Naive B cell (primary cell): Measurements from ENCODE around the gene MUC6. TPM values are rescaled to one million over a fixed set of nuclear protein-coding genes. Genes with fewer than 3 reads are reported as not detected.

Experiments used
- ATAC-seq, 2 donors: fragments of 150-1000 bp; cut with Tn5 transposase; 2 replicates each; pipeline ENCODE4 v1.10.0; 2021; ENCODE audit warnings: low read depth in 2 of 2, mild to moderate bottlenecking in 2 of 2, moderate library complexity in 2 of 2
- DNase-seq: peaks from one replicate; pipeline ENCODE4 v3.0.0; 2022
- H3K27ac Mint-ChIP-seq, 6 donors: one replicate each; pipeline ENCODE4 v1.8.0; 2020 to 2022; ENCODE audit warnings: mild to moderate bottlenecking in 6 of 6, mixed read lengths in 6 of 6, moderate library complexity in 5 of 6, inconsistent platforms in 2 of 6
- H3K27me3 Mint-ChIP-seq, 3 donors: one replicate each; pipeline ENCODE4 v1.8.0; 2021 to 2022; ENCODE audit warnings: mixed read lengths in 3 of 3, mild to moderate bottlenecking in 1 of 3
- H3K36me3 Mint-ChIP-seq, 2 donors: one replicate each; pipeline ENCODE4 v1.8.0; 2020 to 2022; ENCODE audit warnings: mixed read lengths in 2 of 2, inconsistent platforms in 1 of 2, mild to moderate bottlenecking in 1 of 2
- H3K4me1 Mint-ChIP-seq, 3 donors: one replicate each; pipeline ENCODE4 v1.8.0; 2020 to 2022; ENCODE audit warnings: mixed read lengths in 3 of 3, inconsistent platforms in 1 of 3, mild to moderate bottlenecking in 1 of 3, moderate library complexity in 1 of 3
- H3K4me3 Mint-ChIP-seq, 8 donors: one replicate each; pipeline ENCODE4 v1.8.0; 2020 to 2022; ENCODE audit warnings: mild to moderate bottlenecking in 8 of 8, mixed read lengths in 8 of 8, moderate library complexity in 8 of 8, inconsistent platforms in 2 of 8
- H3K9me3 Mint-ChIP-seq, 7 donors: one replicate each; pipeline ENCODE4 v1.8.0; 2020 to 2022; ENCODE audit warnings: mixed read lengths in 7 of 7, mild to moderate bottlenecking in 5 of 7, inconsistent platforms in 2 of 7, moderate library complexity in 1 of 7
- polyA plus RNA-seq, 6 donors: library from polyadenylated mRNA; unstranded; fragments of 300-500 nt; fragmentation: Illumina TruSeq; gene quantifications; one replicate each; pipeline ENCODE4 v1.2.3, GENCODE V29; 2021; ENCODE audit warnings: low read depth in 6 of 6

MUC6 gene
- polyA plus RNA-seq, 6 donors from 2014 or later = 0.04 TPM; not detected in 5

DNA sequence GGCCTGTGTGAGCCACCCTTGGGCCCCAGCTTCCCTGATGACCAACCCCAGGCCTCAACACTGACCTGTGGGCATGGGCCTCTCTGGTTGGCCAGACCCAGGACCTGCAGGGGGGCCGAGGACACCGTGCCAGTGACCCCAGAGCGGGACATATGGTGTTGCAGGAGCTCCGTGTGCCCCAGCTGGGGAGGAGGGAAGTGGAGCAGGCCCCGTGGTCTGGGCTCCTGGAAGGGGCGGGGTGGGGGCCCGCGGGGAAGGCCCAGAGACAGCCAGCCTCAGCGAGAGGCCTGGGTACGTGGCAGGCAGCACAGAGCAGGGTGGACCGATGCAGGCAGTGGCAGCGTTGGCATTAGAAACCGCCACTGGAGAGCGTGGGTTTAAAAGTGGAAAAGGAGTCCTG, 22.2 kb downstream of the MUC6 start:
- Mint-ChIP-seq H3K27ac (no peak overlapping the region), H3K36me3 (peaks cover 12 to 19% of the 10 kb centered on the region in 2 donors), H3K9me3 (peaks cover 0 to 19% (median 0%) of the 10 kb centered on the region in 7 donors), H3K4me1 (peaks cover 5 to 26% (median 21%) of the 10 kb centered on the region in 3 donors), H3K27me3 (no peaks in the 10 kb centered on the region), H3K4me3 (no peak overlapping the region)
- DNase-seq = no peak
- no peak for ATAC-seq

DNA sequence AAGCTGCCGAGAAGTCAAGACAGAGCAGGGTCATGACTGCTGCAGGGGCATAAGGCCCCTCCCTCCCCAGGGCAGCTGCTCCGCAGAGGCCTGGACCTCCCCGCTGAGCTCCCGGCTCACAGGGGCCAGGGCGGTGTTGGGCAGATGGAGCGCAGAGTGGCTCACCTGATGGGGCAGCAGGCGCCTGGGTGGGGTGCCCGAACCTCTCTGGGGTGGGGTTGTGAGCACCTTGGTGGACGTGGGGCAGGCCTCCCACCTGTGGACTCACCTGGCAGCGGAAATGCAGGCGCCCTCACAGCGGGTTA, 22.9 kb downstream of the MUC6 start:
- Mint-ChIP-seq H3K9me3 (peaks cover 0 to 19% (median 0%) of the 10 kb centered on the region in 7 donors), H3K27me3 (no peaks in the 10 kb centered on the region), H3K27ac (no peak overlapping the region), H3K36me3 (peaks cover 12 to 19% of the 10 kb centered on the region in 2 donors), H3K4me3 (no peak overlapping the region), H3K4me1 (peaks cover 5 to 26% (median 21%) of the 10 kb centered on the region in 3 donors)
- ATAC-seq = no peak
- no peak for DNase-seq

DNA sequence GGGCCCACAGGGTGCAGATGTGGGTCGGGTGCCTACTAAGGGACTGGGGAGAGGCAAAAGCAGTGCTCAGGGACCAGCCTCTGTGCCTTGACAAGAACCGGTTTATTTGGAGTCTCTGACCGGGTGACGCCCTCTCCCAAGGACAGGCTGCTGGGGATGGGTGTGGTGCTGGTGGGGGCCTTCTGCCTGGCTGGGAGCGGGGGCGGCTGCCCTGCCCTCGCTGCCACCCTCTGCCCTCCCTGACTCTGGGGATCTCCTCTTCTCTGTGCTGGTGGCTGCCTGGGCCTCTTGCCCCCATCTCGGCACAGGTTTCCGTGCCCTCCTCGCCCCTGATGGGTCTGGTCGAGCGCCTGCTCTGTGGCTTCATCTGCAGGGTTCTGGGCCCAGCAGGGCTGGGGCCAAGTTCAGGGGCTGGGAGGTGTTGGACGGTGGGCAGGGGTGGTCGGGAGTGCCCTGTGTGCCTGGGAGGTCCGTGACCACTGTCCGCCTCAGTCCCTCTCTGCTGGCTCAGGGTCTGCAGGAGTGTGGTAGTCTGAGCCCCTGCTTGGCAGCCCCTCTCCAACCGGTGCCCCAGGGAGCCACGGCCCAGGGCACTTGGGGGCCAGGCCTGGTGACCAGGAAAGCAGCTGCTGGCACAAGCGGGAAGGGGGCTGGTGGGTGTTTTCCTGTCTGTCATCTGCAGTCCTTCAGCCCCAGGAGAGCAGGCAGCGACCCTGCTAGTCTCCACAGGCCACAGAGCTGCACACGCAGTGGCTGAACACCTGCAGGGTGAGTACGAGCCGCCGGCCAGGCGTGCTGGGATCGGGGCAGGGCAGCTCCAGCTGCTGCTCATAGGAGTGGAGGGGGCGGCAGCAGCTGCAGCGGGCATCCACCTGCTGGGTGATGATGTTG, 23.5 kb downstream of the MUC6 start:
- Mint-ChIP-seq H3K36me3 (peaks cover 12 to 17% of the 10 kb centered on the region in 2 donors), H3K4me3 (no peak overlapping the region), H3K27me3 (no peaks in the 10 kb centered on the region), H3K4me1 (peaks cover 5 to 23% (median 17%) of the 10 kb centered on the region in 3 donors), H3K9me3 (peaks cover 0 to 16% (median 0%) of the 10 kb centered on the region in 7 donors), H3K27ac (no peak overlapping the region)
- no peak for DNase-seq
- no peak for ATAC-seq

DNA sequence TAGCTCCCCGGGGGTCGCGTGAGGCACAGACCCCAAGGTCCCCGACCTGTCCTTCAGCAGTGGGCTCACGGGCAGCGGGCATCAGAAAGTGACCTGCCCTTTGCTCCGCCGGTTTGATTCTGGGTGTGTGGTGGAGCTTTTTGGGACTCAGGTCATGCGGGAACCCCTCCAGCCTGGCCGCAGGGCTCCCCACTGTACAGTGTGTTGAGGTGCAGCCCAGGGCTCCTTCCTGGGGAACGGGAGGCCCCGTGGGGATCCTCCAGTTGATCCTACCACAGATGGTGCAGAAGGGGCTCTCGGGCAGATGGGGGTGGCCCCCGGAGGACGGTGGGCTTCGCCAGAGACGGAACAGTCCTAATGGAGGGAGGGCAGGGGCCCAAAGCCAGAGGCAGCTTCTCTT, 24.2 kb downstream of the MUC6 start:
- Mint-ChIP-seq H3K27me3 (no peaks in the 10 kb centered on the region), H3K9me3 (peaks cover 0 to 10% (median 0%) of the 10 kb centered on the region in 7 donors), H3K27ac (no peak overlapping the region), H3K4me1 (peaks cover 2 to 16% (median 10%) of the 10 kb centered on the region in 3 donors), H3K4me3 (no peak overlapping the region), H3K36me3 (peaks cover 10 to 12% of the 10 kb centered on the region in 2 donors)
- DNase-seq (no peak), ATAC-seq (no peak)

DNA sequence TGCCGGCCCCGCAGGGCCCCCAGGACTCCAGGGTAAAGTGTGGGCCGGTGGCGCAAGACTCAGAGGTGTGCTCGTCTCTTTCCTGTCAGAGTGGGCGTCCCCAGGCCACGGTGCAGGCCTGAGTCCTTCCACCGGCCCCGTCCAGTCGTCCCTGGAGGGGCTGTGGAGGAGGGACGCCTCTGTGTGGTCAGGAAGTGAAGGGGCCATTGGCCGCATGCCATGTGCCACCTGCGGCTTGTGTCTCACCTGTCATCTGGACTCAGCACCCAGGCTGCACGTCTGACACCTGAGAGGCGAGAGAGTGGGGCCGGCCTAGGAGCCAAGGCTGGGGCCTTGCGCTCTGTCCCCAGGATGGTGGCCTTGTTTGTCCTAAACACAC, 25.2 kb downstream of the MUC6 start:
- H3K36me3 Mint-ChIP-seq = peaks cover 6 to 12% of the 10 kb centered on the region in 2 donors
- no peak overlapping the region for H3K4me3 Mint-ChIP-seq
- peaks cover 0 to 7% (median under 1%) of the 10 kb centered on the region in 3 donors for H3K4me1 Mint-ChIP-seq
- H3K27me3 Mint-ChIP-seq = no peaks in the 10 kb centered on the region
- no peak overlapping the region for H3K27ac Mint-ChIP-seq
- no peak for ATAC-seq
- H3K9me3 Mint-ChIP-seq = peaks cover 0 to under 1% (median 0%) of the 10 kb centered on the region in 7 donors
- DNase-seq = no peak

DNA sequence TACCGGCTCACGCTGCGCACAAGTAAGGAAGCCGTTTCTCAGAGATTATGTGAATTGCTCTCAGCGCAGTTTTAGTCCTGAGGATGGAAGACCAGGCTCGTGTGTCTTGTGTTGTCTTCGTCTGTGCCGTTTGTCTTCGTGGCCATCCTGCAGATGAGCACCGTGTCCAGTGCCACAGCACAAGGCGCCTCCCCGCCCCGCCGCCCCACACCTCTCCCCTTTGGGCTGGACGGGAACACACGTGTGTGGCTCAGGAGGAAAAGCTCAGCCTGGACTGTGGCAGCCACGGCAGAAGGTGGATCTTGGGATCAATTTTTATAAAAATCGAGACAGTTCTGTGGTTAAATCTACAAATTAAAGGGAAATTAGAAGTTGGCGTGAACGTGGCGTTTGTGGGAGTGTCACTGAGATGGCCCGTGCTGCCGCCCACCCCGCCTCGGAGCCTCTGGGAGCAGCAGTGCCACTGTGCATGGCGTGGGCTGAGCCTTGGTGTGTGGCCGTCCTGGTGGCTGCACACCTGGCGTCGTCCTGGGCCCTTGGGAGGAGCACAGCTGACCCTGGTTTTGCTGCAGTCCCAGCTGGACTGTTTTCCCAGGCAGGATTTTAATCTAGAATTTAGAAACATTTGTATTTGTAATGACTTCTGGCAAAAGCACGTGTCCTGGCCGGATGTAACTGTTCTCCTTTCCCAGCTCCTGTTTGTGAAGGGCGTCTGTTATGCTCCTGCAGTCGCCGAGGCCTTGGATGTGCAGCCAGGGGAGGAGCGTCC, 25.8 kb downstream of the MUC6 start:
- H3K4me3 Mint-ChIP-seq = no peak overlapping the region
- H3K9me3 Mint-ChIP-seq = no peaks in the 10 kb centered on the region
- peak overlapping the region in 1 of 6 donors; percentile 54 for H3K27ac Mint-ChIP-seq
- H3K36me3 Mint-ChIP-seq = peaks cover 6 to 12% of the 10 kb centered on the region in 2 donors
- no peaks in the 10 kb centered on the region for H3K27me3 Mint-ChIP-seq
- peaks cover 0 to 1% (median 0%) of the 10 kb centered on the region in 3 donors for H3K4me1 Mint-ChIP-seq
- DNase-seq = no peak
- ATAC-seq = no peak

DNA sequence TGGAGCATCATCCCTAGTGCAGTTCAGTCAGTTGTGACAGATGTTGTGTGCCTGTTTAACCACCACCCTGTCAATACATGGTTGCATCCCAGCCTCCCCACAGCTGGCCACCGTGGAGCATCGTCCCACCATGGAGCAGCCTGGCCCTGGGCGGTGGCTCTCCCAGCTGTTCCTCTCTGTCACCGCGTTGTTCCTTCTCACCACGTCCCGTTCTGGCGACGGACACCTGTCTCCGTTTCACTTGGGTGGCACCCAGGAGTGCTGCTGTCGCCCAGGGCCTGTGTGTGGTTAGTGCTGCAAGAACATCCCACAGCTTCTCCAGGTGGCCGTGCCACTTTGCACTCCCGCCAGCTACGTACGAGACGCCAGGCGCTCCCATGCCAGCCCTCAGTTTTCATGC, 26.5 kb downstream of the MUC6 start:
- no peaks in the 10 kb centered on the region for H3K4me1 Mint-ChIP-seq
- peak overlapping the region in 1 of 6 donors; percentile 32 for H3K27ac Mint-ChIP-seq
- no peaks in the 10 kb centered on the region for H3K9me3 Mint-ChIP-seq
- H3K27me3 Mint-ChIP-seq = no peaks in the 10 kb centered on the region
- ATAC-seq (no peak), DNase-seq (no peak)
- no peak overlapping the region for H3K4me3 Mint-ChIP-seq
- H3K36me3 Mint-ChIP-seq = peaks cover 6 to 12% of the 10 kb centered on the region in 2 donors

DNA sequence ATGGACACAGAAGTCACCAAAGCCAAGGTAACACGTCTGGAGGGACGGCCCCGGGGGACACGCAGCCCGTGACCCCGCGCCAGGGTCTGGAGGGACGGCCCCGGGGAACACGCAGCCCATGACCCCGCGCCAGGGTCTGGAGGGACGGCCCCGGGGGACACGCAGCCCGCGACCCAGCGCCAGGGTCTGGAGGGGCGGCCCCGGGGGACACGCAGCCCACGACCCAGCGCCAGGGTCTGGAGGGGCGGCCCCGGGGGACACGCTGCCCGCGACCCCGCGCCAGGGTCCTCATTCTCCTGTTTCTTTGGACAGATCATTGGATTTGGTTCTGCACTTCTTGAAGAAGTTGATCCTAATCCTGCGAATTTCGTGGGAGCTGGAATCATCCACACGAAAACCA, 27.1 kb downstream of the MUC6 start:
- peaks cover 6 to 12% of the 10 kb centered on the region in 2 donors for H3K36me3 Mint-ChIP-seq
- no peak overlapping the region for H3K27ac Mint-ChIP-seq
- ATAC-seq = no peak
- no peaks in the 10 kb centered on the region for H3K27me3 Mint-ChIP-seq
- no peak for DNase-seq
- no peaks in the 10 kb centered on the region for H3K4me1 Mint-ChIP-seq
- H3K9me3 Mint-ChIP-seq = no peaks in the 10 kb centered on the region
- no peak overlapping the region for H3K4me3 Mint-ChIP-seq

DNA sequence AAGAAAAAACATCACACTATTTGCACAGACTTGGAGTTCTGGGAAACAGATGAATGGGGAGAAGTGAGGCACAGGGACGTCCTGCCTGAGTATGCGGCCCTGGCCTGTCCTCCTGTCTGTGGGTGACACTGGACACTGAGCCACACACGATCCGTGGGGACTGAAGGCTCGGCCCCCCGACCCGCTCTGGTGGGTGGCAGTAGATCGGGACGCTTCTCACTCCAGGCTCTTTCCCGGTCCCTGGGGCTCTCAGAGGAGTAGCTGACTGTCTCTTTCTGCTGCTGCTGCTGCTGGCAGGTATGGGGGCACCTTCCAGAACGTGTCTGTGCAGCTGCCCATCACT, 27.7 kb downstream of the MUC6 start:
- Mint-ChIP-seq H3K36me3 (peaks cover 6 to 12% of the 10 kb centered on the region in 2 donors), H3K27ac (peak overlapping the region in 1 of 6 donors; percentile 56), H3K27me3 (no peaks in the 10 kb centered on the region), H3K9me3 (no peaks in the 10 kb centered on the region), H3K4me1 (no peaks in the 10 kb centered on the region), H3K4me3 (no peak overlapping the region)
- DNase-seq (no peak), ATAC-seq (no peak)

DNA sequence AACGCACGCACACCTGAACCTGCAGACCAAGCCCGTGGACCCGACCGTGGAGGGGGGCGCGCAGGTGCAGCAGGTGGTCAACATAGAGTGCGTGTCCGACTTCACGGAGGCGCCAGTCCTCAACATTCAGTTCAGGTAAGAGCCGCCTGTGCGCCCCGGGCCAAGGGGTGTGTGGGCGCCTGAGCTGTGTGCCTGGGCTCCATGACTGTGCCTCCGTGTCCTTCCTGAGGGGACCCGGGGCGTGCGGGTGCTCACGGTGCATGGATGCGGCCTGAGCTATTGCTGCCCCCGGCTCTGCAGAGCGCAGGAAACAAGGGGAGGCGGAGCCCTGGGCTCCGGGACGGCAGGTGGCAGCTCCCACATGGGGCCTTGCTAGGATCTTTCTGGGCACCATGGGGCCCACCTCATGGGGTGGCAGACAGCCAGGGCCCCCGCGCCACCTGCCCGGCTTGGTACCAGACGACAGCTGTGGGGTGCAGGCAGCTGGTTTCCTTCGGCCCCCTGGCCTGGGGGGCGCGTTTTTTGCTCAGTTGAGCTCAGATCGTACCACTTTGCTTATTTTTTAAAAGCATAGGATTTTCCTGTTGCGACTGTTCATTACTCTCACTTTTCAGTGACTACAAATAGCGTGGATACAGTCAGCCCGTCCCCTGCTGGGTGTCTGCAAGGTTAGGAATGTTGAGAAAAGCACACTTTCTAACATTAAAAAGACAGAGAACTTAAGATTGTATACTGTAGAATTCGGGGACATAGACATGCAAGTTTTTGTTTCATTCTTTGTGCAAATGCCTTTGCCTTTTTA, 28.3 kb downstream of the MUC6 start:
- Mint-ChIP-seq H3K27ac (peak overlapping the region in 1 of 6 donors; percentile 66), H3K36me3 (peaks cover 9 to 12% of the 10 kb centered on the region in 2 donors), H3K9me3 (no peaks in the 10 kb centered on the region), H3K4me3 (no peak overlapping the region), H3K4me1 (no peaks in the 10 kb centered on the region), H3K27me3 (no peaks in the 10 kb centered on the region)
- no peak for ATAC-seq
- DNase-seq = no peak

DNA sequence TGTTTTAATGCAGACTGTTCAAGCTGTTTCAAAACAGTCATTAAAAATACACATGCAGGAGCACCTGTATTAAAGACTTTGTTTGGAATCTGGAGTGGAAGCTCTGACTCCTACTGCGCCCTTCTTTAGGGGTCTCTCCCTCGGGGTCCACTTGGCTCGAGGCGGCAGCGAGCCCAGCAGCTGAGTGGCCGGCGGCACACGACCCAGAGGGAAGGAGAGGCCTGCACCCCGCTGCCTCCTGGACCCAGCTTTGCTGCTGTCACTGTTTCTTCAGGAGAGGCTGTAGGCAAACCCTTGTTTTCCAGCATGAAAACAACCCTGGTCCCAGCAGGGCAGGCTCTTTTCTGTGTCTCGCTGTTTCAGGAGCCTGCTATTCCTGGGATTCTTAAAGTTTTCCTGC, 29.2 kb downstream of the MUC6 start:
- H3K9me3 Mint-ChIP-seq = no peaks in the 10 kb centered on the region
- no peaks in the 10 kb centered on the region for H3K27me3 Mint-ChIP-seq
- DNase-seq (no peak), ATAC-seq (no peak)
- H3K36me3 Mint-ChIP-seq = peaks cover 12 to 16% of the 10 kb centered on the region in 2 donors
- H3K27ac Mint-ChIP-seq = peak overlapping the region in 1 of 6 donors; percentile 66
- no peaks in the 10 kb centered on the region for H3K4me1 Mint-ChIP-seq
- no peak overlapping the region for H3K4me3 Mint-ChIP-seq

DNA sequence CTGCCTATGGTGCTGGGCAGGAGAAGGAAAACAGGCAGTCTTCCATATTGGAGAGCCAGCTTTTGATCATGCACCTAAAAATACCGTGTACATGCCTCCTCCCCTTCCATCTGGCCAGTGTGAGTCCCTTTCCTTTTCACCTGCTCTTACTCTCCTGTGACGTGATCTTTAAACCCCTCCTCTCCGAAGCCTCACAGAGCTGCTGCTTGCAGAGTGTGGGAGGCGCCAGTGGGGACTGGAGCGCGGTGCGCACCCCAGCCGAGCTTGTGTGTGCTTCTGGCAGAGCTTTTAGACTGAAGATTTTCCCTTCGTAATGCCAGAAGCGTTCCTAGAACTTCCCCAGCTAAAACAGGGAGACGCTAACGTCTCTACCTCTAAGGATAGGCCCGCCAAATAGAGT, 29.8 kb downstream of the MUC6 start:
- DNase-seq (no peak), ATAC-seq (no peak)
- Mint-ChIP-seq H3K27ac (peak overlapping the region in 1 of 6 donors; percentile 63), H3K27me3 (no peaks in the 10 kb centered on the region), H3K9me3 (no peaks in the 10 kb centered on the region), H3K4me1 (no peaks in the 10 kb centered on the region), H3K36me3 (peaks cover 12 to 16% of the 10 kb centered on the region in 2 donors), H3K4me3 (no peak overlapping the region)

DNA sequence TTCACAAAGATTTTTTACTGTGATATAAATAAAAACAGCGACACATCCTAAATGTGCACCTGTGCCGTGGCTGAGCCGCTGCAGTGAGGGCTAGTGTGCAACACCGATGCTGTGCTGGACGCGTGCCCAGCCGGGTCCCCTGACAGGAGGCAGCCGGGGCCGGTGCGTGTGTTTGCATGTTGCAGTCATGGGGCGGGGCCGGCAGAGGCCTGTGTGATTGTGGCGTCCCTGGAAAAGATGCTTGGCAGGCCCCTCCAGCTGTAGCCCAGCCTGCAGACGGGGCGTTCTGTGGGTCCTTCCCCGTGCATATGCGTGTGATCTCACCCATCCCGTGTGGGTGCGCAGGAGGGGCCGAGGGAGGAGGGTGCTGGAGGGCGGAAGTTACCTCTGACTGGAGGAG, 30.6 kb downstream of the MUC6 start:
- DNase-seq (no peak), ATAC-seq (no peak)
- no peaks in the 10 kb centered on the region for H3K27me3 Mint-ChIP-seq

More for the DNA sequence above, 30.6 kb downstream of the MUC6 start:
- Mint-ChIP-seq H3K4me3 (no peak overlapping the region), H3K27ac (peak overlapping the region in 1 of 6 donors; percentile 36), H3K4me1 (no peaks in the 10 kb centered on the region), H3K36me3 (peaks cover 12 to 24% of the 10 kb centered on the region in 2 donors), H3K9me3 (no peaks in the 10 kb centered on the region)
